Measurements from ENCODE around the gene CDC42EP1.
"Not testable (repeated sequence)": the region's sequence is repeated elsewhere in the genome, so short reads cannot be mapped to it uniquely, and the experiment has no call there.

Gene CDC42EP1

DNA sequence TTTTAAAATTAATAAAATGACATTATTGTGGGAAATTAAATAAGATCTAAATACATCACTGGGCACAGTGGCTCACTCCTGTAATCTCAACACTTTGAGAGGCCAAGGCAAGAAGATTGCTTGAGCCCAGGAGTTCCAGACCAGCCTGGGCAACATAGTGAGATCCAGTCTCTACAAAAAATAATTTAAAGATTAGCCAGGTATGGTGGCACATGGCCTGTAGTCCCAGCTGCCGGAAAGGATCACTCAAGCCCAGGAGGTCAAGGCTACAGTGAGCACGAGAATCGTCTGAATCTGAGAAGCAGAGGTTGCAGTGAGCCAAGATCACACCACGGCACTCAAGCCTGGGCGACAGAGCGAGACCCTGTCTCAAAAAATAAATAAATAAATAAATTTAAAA lies 25.1 kb upstream of the CDC42EP1 start:
- no peak for DNase-seq (ENCODE audit: low read depth)
- TF ChIP-seq CTCF (conservative IDR thresholded peaks at IDR 0.05; ENCODE audit: low read depth, low read length) = no peak
- H3K4me3 ChIP-seq (ENCODE audit: low read length) = no peak overlapping the region

DNA sequence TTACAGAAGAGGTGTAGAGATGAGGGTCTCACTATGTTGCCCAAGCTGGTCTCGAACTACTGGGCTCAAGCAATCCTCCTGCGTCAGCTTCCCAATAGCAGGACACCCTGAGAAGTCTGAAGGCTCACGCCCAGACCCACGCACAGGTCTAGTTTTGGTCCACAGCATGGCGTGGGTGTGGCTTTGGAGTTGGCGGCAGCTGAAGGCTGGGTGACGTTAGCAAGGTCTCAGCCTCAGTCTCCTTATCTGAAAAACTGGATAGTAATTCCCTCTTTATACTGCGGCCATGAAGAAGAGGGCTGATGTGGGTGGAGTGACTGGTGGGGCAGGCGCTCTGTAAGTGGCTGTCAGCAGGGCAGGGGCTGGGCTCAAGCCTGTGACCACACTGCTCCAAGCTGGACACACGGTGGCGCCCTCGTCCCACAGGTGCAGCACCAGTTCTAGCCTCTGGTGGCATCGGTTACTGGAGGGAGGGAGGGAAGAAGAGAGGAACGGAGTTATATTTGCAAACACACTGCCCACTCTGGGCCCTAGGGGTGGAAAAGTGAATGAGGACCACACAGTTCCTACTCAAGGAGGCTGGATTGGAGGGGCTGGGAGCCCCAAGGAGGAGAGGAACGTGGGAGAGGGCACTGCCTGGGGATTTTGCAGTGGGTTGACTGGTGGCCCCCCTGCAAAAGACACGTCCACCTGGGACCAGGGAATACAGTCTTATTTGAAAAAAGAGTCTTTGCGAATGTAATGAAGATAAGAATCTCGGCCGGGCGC lies 21.5 kb upstream of the CDC42EP1 start:
- peak; percentile 94 for TF ChIP-seq CTCF (conservative IDR thresholded peaks at IDR 0.05; ENCODE audit: low read depth, low read length)
- peak; percentile 76 for DNase-seq (ENCODE audit: low read depth)
- no peak overlapping the region for H3K4me3 ChIP-seq (ENCODE audit: low read length)

GRCh38 chr22:37539790-37540189 lies 20.5 kb upstream of the CDC42EP1 start:
- not testable (repeated sequence) for DNase-seq (ENCODE audit: low read depth); H3K4me3 ChIP-seq (ENCODE audit: low read length)

- DNase-seq (ENCODE audit: low read depth); H3K4me3 ChIP-seq (ENCODE audit: low read length): not testable (repeated sequence)
These were observed 17.9 kb upstream of the CDC42EP1 start for GRCh38 chr22:37542416-37542815.

GRCh38 chr22:37542959-37543358 lies 17.3 kb upstream of the CDC42EP1 start:
- H3K4me3 ChIP-seq (ENCODE audit: low read length) = no peak overlapping the region
- no peak for TF ChIP-seq CTCF (conservative IDR thresholded peaks at IDR 0.05; ENCODE audit: low read depth, low read length)
- no peak for DNase-seq (ENCODE audit: low read depth)

- no peak for DNase-seq (ENCODE audit: low read depth)
- TF ChIP-seq CTCF (conservative IDR thresholded peaks at IDR 0.05; ENCODE audit: low read depth, low read length) = peak; percentile 83
- no peak overlapping the region for H3K4me3 ChIP-seq (ENCODE audit: low read length)
These were observed 15.2 kb upstream of the CDC42EP1 start for GRCh38 chr22:37544955-37545702.

- no peak for TF ChIP-seq CTCF (conservative IDR thresholded peaks at IDR 0.05; ENCODE audit: low read depth, low read length)
- no peak for DNase-seq (ENCODE audit: low read depth)
- H3K4me3 ChIP-seq (ENCODE audit: low read length) = peak overlapping the region; percentile 19
These were observed 14.4 kb upstream of the CDC42EP1 start for GRCh38 chr22:37545703-37546436.

Measured in retinal pigment epithelial cell (primary cell).